HG02798 (cell line): ENCODE results near the gene GAD1.

Experiments used
- ATAC-seq: cut with Tn5 transposase; IDR thresholded peaks from one replicate; pipeline ENCODE4 v1.9.1; 2021; ENCODE audit warnings: mild to moderate bottlenecking; ENCODE audit not compliant: unreplicated experiment, poor library complexity

Gene GAD1

DNA sequence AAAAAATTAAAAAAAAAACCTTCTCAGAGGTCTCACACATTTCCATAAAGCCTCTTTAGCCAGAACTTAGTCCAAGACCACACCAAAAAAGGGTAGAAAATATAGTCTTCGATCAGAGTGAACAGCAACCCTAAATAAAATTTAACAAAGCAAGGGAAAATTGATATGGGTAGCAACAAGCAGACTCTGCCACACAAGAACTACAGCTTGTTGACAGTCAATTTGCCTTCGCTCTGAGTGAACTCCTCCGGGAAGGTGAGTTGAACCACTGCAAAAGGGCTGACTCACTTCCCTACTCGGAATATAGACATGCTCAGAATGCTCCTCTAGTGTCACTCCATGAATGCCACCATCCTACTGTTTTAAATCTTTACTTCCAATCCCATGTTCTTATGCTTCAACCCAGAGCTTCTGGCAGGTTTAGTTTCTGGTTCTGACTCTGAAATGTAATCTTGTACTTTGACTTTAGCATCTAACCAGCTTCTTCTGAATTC is 24.1 kb downstream of the GAD1 start:
- no peak for ATAC-seq

DNA sequence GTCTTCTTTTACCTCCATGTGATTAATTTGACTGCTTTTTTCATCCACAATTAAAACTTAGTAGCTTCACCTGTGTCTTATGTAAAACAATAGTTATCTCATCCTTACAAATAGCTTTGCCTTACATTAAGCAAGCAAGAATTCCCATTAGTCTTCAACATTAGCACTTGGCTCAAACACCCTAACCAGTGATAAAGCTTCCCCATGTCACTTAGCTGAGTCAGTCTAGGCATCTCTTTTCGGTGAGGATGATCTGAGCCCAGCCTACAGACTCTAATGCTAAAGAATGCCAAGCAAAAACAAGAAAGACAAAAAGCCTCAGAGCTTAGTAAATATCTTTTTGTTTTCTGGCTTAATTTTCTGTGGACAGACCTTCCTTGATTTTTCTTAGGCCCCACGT is 26.1 kb downstream of the GAD1 start:
- no peak for ATAC-seq

DNA sequence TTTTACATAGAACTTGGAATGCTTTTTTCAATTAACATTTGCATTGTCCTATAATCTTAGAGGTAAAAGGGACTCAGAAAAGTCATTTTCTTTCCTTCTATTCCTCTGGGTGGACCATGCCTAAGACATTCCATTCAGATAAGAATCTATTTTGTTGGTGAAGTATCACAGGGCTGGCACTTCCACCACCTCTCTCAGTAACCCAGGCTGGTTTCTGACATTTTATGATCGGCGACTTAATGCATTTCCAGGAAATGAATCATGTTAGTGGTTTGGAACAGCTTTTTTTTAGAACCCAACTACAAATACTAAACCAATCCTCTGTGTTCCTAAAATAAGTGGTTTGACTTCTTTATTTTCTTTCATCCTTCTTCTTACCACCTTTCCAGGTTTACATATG is 27.0 kb downstream of the GAD1 start:
- ATAC-seq, result no peak

DNA sequence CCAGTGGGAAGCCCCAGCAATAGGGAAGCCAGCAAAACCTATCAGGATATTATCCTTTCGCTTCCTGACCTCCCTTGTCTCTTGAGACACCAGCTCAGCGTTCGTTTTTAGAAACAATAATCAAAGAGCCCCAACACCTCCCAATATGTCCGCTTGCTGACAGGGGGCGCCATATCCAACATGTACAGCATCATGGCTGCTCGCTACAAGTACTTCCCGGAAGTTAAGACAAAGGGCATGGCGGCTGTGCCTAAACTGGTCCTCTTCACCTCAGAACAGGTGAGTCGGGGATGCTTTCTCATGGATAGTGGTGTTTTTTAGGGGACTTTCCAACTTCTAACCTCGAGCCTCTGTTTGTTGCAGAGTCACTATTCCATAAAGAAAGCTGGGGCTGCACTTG is 28.7 kb downstream of the GAD1 start:
- no peak for ATAC-seq

DNA sequence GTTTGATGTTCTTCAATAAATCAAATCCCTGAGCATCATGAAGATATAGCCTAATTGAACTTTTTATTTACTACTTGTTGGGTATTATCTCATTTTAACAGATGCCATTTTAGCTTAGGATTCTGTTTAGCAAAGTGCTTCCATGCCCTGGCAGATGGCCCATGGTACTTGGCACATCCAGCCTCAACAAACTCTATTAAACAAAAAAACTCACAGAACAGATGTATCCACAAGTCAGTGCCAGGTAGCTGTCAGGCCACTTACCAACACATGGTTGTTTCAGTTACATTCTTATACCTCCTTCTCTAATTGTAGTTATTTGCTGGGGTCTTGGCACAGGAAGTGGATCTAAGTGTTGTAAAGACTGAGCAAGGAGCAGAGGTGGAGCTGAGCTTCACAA is 29.6 kb downstream of the GAD1 start:
- no peak for ATAC-seq

DNA sequence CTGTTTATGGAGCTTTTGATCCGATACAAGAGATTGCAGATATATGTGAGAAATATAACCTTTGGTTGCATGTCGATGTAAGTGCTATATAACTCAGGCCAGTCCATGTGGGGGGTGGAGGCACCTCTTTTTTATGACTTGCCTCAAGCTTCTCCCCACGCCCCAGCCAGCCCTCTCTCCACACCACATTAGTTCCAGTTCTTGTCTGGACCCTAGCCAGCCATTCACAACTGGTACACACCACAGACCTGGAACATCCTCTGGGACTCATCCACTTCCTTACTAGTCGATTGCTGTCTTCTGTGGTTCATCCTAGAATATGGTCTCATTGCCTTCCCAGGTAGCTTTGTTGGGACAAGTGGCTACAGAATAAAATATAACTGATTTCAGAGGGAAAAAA is 31.0 kb downstream of the GAD1 start:
- no peak for ATAC-seq

DNA sequence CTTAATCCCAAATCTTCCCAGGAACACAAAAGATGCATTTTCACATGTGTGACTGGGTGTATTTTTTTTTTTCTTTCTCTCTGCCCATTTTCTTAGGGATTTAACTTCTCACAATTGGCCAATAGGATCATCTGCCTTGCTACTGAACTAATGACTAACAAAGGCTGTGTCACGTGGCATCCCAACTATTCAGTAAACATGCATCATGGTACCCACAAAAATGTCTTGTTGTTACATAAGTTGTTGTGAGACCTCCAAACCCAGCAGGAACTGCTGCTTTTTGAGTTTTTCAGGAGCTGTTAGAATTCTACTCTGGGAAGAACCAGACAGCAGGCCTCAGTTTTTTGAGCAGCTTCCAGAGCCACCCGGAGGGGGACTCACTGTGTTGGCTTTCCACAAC is 31.9 kb downstream of the GAD1 start:
- ATAC-seq, result no peak

DNA sequence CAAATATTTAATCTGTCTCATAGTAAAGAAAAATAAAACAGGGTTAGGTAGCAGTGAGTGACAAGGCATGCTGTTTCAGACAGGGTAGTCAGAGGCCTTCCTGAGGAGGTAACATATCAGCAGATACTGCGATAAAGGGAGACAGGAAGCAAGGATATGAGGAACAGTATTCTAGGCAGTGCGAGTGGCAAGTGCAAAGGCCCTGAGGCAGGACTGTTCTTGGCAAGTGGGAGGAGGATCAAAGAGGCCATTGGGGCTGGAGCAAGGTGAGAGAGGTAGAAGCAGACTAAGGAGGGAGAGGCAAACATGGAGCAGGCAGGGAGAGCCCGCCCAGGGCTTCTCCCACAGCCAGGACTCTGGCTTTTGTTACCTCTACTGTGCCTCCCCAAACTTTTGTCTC is 33.6 kb downstream of the GAD1 start:
- ATAC-seq, result no peak

DNA sequence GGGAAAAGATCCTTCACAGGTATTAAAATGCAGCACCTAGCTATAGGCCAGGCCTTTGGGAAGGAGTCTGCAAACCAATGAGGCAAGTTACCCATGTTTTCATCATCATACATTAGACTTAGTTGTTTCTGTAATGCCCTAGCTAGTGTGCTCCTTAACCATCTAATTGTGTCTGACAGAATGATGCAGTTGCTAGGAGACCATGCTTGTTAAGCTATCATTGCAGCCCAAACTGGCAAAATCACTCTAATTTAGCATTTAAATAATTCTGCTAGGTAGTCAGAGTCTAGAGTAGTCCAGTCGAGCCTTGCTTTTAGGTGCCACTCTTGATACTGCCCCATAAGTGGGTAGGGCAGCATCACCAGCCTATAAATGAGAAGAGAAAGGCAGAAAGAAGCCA is 34.9 kb downstream of the GAD1 start:
- no peak for ATAC-seq

DNA sequence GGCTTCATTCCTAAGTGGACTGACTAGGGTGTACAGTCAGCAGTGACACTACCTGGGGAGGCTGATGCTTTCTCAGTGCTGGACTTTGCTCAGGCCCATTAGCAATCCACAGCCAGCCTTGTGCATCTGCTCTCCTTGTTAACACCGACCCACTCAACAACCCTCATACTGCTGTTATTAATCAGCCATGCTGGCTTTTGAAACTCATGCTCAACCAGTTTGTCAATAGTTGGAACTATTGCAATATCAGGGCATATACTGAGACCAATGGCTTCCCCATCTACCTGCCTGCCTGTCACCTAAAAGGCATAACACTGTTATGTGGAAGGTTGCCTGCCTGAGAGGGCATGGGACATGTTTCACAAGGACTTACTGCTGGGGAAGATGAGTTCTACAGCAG is 39.4 kb downstream of the GAD1 start:
- ATAC-seq, result no peak

DNA sequence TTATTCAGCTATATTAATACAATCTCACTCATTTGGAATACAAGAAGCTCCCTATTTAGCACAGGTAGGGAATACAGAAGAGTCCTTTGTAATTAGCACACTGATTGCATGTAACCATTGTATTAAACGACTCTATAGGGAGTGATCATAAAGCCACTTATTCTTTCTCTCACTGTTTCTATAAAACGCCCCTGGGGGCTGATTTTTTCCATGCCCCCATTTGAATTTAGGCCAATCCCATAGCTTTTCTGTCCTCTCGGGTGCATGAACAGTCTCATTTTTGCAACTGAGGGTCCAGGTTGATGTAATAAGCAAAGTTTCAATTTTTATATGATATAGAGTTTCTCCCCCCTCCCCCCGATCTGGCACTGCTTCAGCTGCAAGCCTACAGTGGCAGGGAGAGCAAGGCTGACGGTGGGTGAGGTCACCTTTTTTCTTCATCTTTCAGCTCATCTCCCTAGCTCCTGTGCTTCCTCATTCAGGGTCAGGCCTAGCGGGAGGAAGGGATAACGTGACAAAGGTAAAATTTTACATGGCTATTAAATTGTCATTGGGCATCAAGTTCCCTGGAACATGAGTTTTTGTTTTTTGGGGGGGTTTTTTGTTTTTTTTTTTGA is 45.7 kb downstream of the GAD1 start:
- ATAC-seq, result no peak

DNA sequence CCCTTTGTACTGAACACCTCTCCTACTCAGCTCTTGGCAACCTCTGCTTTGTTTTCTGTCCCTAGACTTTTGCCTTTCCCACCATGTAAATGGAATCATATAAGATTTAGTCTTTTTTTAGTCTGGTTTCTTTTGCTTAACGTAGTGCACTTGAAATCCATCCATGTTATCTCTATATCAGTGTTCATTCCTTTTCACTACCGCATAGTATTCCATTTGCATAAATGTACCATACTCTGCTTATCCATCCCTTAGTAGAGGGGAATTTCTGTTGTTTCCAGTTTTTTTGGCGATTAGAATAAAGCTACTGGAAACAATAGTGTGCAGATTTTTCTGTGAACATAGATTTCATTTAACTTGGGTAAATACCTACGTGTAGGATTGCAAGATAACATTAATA is 46.4 kb downstream of the GAD1 start:
- ATAC-seq, result no peak

DNA sequence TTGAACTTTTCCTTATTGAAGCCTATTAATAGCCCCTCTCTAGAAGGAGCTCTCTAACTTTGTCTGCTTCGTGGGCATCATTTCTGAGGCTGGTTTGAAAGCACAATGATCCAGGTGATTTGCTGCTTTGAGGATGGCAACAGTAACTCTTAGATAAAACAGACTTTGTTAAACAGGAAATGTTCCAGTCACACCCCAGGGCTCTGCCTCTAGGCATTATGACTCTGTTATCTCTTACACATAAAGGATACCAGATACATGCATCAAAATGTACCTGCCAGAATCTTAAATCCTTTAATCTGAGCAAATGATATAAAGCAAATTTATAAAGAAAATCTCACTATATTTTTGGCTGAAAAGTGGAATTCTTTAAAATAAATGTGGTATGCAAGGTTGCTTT is 52.3 kb downstream of the GAD1 start:
- no peak for ATAC-seq

DNA sequence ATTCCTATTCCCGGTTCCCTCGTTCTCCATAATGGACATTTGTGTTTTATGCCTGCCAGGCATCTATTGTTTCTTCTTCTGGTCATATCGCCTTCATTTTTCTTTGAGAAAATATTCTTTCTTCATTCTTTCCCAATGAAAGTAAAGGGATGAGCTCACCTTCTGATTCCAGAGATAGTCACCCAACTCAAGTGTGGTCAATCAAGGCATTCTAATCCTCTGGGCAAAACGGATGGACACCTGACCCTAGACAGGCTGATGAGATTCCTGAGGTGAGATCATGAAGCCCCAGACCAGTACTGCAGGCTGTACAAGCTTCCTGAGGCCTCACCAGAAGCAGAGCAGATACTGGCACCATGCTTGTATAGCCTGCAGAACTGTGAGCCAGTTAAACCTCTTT is 52.8 kb downstream of the GAD1 start:
- ATAC-seq, result no peak

DNA sequence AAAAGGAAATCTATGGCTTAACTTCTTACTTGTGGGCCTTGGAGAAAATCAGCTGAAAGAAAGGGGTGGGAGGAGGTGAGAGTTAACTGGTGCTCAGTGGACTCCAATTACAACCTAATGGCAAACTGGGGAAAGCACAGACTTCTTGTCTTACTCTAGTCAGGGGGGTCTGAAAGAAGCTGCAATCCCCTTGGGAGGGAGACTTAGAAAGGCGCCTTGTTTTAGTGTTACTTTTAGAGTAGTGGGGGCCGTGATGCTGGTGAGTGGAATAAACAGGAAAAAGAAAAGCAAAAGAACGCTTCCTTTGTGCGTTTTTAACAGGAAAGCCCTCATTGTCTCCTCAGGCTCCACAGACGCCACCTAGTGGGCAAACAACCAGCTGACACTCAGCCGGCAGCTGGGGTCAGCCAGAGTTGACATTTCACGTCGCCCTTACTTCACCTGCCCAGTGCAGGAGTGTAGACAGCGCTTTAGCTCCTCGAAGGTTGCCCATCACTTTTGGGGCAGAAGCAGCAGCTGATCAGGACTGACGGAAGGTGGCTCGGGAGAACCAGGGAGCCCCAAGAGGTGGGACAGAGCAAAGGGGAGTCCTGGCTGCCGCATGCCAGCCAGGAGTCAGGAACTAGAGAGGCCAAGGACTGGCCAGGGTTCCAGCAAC is 56.5 kb downstream of the GAD1 start:
- ATAC-seq, result peak; percentile 93

DNA sequence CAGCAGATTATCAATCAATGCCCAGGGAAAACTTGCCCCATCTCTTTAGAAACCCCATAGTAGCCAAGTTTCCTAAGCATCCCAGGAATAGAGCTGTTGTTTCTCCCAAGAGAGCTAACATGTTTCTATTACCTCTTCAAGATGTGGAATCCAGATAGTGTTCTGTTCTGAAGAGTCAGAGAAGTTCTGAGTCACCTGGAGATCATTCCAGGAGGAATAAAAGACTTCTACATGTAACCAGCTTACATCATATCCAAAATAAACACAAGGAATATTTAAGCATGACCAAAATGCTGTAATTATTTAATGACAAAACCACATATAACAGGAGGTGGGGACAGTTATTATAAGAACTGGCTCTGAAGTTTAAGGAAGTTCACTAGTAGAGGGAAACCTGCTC is 61.4 kb downstream of the GAD1 start:
- no peak for ATAC-seq

DNA sequence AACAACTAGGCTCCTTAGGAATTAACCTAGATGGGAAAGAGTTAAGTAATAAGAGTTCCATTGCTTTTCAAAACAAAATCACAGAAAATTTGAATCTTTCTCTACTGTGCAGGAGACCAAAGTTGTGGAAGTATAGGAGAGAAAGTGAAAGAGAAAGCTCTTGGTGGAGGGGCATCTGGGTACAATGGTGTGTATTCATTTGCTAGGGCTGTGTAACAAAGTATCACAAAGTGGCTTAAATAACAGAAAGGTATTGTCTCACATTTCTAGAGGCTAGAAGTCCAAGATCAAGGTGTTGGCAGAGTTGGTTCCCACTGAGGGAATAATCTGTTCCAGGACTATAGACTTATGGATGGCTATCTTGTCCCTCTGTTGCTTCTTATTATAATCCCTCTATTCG is 61.8 kb downstream of the GAD1 start:
- peak; percentile 61 for ATAC-seq

DNA sequence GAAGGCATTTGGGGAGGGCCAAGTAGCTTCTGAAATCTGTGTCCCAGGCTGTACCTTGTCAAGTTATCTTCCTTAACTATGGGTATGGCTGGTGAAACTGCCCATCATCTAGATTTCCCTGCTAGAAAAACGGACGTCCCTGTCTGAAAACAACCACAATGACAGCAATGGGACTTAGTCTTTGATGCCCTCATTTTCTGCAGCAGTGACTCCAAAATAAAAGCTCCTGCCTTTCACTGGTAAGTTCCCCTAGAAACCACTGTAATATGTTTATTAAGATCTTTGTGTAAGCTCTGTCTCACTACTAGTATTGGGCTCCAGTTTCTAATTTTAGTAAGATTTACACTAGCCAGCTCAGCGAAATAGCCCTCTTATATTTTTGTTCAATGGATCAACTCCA is 65.2 kb downstream of the GAD1 start:
- ATAC-seq, result no peak

DNA sequence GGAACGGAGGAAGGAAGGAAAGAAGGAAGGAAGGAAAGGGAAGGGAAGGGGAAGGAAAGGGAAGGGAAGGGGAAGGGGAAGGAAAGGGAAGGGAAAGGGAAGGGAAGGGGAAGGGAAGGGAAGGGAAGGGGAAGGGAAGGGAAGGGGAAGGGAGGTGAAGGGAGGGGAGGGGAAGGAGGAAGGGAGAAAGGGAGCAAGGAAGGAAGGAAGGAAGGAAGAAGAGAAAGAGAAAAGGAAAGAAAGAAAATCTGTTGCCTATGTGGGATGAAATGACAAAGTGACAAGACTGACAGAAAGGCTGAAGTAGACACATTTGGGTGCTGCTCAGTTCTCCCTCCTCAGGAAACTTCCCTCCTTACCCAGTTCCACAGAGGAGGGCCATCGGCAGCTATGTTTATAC is 66.1 kb downstream of the GAD1 start:
- no peak for ATAC-seq

DNA sequence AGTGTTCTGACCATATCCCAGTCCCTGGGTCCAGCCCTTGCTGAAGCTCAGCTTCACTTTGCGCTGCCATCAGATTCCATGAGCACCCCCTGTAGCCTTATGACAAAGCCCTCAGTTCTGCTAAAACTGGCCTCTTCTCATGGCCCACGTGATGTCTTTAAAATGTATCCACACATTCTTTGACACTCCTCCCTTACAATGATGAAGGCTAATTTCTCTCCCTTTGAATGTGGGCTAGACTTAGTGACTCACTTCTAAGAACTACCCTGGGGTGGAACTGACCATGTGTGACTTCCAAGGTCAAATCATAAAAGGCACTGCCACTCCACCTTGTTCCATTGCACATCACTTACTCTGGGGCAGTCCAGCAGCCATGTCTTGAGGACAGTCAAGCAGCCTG is 67.0 kb downstream of the GAD1 start:
- no peak for ATAC-seq

DNA sequence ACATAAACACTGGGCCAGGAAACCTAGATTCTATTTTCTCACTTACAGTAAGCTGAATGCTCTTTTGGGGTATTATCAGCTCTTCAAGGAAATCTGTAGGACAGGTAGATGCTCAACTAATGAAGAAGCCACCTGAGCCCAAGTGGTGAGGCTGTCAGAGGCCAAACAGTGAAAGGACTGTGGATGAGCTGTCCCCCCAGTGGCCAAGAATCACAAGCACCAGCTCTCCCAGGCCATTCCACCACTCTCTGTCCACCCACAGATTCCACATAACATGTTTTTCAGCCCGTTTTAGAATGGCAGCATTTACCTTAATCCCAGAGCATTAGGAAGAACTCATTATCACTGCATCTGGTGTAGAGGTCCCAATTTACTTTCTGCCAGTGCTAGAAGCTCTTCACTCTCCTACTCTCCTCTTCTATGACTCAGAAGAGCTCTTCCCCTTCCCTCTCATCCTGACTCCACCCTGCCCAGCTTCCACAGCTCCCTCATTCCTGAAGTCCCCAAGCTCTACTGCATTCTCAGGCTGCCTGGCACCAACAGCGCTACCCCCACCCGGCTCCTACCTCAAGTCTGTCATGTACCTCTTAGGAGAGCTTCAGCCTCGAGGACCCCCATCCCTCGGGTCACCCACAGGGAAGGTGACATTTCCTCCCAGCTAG is 68.6 kb downstream of the GAD1 start:
- ATAC-seq, result no peak

DNA sequence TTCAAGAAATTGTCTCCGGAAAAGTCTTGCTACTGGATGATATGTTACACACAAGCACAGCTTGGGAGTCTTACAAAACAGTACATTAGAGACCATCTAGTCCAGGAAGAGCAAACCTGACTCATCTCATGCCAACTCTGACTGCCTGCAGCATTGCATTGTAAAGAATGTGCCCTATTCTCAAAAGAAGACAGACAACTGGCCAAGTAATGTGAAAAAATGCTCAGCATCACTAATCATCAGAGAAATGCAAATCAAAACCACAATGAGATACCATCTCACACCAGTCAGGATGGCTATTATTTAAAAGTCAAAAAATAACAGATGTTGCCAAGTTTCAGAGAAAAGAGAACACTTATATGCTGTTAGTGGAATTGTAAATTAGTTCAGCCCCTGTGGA is 69.7 kb downstream of the GAD1 start:
- ATAC-seq, result no peak
